A673 (cell line): Measurements from ENCODE around the gene KCNMA1.

Experiments
- CTCF ChIP-seq: fragments of 300-800, 200-600 bp; sonication (generic); conservative IDR thresholded peaks from 2 replicates; pipeline ENCODE4 v1.5.1; 2017; ENCODE audit warnings: low read depth, mild to moderate bottlenecking, antibody characterized with exemption, low read length, moderate library complexity, mixed read lengths
- EZH2 ChIP-seq: fragments of 200-600 bp; sonication (generic); IDR thresholded peaks from 2 replicates; pipeline ENCODE4 v1.6.1; 2017; ENCODE audit warnings: borderline replicate concordance, low read depth, mild to moderate bottlenecking, mixed read lengths, antibody characterized with exemption, low read length; ENCODE audit not compliant: poor library complexity, severe bottlenecking

- no peak for TF ChIP-seq CTCF
- no peak for TF ChIP-seq EZH2
Observed at GRCh38 chr10:77669892-77670291, 32.3 kb upstream of the KCNMA1 start.
